Measurements from ENCODE around the gene FOXI2.

DNA sequence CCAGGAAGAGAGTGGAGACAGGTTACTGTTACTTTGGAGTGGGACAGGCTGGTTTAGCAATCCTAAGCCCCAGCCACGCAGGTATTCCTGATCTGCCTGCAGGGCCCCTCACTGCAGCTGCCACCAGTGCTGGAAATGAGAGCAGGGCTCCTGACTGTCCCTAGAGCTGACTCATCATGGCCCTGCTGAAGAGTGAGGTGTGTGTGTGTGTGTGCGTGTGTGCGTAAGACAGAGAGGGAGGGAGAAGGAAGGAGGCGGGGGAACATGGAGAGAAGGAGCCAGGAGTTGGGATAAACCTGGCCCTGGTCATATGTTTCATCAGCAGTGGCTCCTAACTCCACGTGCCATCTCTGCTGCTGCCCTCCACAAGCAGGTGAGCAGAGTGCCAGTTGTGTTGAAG is 3.6 kb downstream of the FOXI2 start:
- TF ChIP-seq, protein P1, sequence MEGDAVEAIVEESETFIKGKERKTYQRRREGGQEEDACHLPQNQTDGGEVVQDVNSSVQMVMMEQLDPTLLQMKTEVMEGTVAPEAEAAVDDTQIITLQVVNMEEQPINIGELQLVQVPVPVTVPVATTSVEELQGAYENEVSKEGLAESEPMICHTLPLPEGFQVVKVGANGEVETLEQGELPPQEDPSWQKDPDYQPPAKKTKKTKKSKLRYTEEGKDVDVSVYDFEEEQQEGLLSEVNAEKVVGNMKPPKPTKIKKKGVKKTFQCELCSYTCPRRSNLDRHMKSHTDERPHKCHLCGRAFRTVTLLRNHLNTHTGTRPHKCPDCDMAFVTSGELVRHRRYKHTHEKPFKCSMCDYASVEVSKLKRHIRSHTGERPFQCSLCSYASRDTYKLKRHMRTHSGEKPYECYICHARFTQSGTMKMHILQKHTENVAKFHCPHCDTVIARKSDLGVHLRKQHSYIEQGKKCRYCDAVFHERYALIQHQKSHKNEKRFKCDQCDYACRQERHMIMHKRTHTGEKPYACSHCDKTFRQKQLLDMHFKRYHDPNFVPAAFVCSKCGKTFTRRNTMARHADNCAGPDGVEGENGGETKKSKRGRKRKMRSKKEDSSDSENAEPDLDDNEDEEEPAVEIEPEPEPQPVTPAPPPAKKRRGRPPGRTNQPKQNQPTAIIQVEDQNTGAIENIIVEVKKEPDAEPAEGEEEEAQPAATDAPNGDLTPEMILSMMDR (IDR thresholded peaks at IDR 0.05), result no peak
- TF ChIP-seq POLR2A (IDR thresholded peaks at IDR 0.05), result no peak
